SHP77 (cell line): ENCODE measurements around the gene GINS1.

Source experiments
- DNase-seq, 2 experiments: peaks; one replicate each; lab custom pipeline; 2025; lab: John Stamatoyannopoulos, UW

The GINS1 gene

DNA sequence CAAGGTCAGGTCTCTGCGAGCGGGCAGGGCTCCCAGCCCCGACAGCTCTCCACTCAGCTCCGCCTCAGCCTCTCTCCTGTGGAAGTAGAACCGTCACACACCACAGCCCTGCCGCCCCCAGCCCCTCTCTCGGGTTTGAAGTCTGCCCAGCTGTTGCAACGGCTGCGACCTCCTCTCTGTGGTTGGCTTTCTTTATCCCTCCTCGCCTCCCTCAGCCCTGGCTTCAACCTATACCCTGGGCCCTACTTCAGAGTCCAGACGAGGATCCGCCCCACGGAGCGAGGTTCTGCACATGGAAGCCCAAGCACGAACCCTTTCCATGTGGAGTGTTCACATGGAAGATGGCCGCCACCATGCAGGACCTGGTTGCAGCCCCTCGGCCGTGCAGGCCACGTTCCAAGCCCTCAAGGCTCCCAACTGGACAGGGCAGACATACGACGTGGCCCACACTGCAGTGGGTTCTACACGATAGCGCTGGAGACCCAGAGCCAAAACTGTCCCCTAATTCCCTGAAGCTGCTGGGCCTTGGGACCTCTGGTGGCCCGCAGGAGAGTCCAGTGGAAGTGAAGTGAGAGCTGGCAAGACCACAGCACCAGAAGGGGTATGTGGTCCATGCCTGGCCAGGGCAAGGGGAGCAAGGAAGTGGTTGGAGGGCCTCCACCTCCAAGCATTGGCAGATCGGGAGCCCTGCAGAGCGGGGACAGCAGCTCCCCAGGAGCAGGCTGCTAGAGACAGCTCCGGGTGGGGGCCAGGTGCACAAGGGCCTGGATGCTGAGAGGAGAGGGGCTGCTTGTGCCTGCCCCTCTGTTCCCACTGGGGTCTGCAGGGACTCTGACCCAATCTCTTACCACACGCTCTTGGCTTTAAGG is 69.8 kb downstream of the GINS1 start:
- no peak for DNase-seq

DNA sequence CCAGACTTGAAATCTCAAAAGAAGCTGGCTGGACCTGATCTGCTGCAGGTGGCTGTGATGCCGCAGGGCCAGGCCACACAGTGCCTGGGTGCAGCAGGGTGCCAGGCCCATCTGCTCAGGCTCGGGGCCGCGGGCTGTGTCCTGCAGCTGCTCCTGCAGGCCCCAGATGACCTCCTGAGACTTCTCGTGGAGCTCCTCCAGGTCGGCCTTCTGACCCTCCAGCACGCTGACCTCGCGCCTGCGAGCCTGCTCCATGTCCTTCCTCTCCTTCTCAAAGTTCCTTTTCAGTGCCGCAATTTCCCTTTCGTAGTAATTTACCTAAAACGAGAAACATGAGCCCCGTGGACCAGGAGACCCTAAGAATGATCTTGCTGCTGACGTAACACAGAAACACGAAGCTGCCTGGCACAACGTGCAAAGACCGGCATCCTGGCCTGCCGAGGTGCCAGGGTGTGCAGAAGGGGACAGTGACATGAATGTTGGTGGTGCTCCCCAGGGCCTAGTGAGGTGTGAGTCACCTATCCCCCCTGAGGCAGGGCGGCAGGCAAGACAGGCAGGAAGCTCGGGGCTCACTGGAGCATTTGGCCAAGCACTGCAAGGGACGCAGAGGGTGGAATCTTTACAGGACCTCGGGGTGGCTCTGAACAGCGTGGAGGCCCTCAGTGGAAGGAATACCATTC is 71.6 kb downstream of the GINS1 start:
- no peak for DNase-seq

DNA sequence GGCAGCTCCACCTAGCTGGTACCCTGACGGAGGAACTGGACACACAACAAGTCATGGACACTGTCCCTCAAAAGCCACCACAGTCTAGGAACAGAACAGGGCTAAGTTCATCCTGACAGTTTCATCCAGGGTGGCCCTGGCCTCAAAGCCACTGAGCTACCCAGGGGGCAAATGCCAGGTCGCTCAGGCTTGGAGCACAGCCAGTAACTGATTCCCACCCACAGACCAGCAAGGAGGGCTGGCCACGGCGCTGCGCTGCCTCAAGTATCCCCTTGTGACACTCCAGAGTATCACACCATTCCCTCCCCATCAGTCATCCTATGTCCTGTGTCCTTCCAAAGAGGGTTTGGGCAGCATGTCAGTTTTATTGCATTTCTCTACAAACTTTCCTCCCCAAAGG is 72.2 kb downstream of the GINS1 start:
- DNase-seq = no peak

DNA sequence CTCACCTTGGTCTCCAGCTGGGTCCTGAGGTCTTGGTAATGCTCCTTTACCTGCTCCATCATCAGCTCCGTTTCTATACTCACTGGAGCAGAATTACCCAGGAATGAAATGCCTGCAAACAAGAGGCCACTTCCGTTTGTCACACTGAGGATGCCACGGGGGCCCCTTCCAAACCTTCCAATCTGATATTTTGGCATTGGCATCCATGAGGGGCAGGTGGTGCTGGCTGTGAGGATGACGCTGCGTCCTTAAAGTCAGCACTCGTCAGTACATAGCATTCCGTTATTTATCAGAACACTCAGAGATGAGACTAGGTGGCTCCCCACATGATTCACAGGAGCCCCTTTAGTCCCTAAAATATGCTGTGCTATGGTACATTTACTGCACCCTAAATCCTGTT is 72.7 kb downstream of the GINS1 start:
- DNase-seq = no peak

DNA sequence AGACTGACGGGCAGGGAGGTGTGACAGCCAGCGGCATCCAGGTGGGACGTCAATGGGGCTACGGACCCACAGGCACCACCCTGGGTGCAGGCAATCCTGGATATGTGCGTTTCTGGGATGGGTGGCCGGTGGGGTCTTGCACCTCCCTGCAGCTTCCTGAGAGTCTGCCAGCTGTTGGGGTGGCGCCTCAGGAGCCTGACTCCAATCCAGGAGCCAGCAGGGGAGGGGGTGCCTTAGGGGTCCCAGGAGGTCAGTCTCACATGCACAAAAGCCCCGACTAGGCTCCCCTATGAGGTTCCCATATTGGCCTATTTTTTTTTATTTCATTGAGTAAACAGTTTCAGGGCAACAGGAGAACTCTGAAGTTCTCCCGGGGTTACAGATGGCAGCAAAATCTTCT is 73.3 kb downstream of the GINS1 start:
- DNase-seq = no peak

DNA sequence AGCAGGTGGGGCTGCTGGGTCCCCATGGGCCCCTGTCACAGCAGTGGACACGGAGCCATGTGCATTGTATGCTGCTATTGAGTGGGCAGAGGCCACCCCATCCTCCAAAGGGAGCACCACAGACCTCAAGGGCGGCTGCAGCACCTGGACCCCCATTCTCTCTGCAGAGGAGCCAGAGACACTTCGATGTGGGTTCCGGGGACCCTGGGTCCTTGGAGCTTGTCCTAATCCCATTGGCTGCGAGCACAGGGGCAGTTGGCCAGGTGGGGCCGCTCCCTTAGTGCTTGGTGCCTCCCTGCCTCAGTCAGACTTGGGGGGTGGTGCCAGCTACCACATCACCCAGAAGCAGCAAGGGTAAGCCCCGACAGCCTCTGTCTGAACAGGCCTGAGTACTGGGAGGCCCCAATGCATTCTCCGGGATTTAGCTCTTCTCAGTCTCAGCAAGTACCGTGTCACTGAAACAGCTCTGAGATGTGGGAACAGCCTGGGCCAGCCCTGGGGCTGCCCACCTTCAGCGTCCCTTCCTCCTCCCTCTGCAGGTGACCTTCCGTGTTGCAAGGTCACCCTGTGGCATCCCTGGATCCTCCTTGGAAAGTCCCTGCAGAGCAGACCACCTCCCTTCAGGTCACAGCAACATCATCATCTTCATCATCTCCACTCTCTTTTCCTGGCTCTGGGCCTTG is 73.9 kb downstream of the GINS1 start:
- DNase-seq = no peak

DNA sequence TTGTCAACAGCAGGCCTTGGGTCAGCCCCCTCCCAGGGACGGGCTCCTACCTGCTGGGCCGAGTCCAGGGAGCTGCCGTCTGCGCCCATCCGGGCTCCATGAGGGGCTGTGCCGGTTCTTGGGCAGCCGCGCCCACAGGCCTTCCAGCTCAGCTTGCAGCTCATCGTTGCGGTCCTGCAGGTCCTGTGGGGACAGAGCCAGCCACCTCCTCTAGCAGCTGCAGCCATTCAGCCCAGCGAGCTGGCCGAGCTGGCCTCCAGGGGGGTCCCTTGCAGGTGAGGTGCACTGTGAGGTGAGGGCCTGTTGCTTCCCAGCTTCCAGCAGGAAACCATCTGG is 74.4 kb downstream of the GINS1 start:
- no peak for DNase-seq

DNA sequence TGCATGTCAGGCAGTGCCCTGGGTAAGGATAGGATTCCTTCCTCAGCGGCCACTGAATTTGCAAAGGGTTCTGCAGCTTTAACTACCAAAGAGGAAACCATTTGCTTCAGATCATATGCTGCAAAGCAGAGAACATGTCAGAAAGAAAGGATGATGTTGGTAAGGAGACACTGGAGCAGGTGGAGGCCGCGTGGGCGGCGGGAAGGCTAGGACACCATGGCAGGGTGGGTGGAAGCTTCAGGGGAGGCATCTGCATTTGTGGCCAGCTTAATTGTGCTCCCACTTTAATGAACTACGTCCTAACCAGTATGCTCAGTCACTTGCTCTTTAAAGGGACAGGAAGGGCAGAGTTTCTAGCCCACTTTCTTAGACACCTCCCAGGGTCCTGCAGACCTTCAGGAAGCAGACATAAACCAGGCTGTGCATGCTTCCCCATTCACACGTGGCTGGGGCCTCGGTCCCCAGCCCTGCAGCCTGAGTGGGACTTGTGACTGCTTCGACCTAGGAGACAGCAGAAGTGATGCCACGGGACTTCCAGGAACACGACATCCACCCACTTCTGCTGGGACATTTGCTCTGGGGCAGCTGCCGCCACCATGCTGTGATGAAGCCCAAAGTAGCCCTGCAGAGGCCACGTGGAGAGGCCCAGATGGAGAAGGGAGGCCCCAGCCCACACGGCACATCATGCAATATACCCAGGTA is 76.1 kb downstream of the GINS1 start:
- DNase-seq = no peak

DNA sequence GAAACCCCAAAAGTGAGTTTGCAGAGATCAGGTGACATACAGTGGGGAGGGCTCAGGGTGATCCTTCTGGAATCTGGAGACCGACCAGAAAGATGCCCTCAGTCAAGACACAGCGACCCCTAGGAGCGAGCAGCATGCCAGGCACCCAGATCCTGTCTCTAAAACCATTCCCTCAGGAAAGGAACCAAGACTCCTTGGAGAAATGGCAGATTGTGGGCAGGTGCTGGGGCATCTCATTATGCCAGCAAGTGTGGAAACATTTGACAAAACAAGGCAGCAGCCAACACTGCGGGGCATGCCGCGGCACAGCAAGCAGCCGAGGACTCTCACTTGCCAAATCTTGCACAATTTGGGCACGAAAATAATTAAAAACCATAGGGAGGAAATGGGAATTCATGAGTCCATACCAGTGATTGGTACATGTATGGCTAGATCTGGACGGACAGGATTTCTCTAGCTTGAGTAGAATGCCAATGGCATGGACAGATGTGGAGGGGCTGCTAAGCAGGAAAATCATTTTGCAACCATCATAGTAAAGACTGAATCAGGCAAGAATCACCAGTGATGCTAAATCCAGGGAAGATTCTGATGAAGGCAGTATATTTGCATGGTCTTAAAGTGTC is 76.9 kb downstream of the GINS1 start:
- DNase-seq = no peak

DNA sequence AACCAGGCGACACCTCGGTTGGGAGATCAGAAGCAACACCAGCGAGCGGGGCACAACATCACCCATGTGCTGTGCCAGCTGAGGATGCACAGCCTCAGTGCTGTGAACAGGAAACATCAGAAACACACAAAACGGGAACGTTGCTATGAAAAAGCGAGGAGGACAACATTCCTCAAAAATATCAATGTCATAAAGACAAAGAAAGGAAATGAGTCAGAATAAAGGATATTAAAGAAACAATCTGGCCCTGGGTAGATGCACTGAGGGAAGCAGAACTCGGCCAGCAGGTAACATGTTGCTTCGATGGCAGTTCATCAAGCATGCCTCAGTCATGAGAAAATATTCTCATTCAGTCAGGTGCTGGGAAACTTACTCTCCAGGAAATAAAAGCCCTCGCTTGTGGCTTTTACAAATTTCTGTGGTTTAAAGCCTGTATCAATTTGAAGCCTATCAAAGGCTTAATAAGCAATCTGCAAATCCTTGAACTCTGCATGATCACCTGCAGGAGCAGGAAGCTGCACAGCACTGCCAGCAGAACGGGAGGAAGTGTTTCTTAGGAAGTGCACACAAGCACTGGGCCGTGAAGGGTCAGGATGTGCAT is 77.5 kb downstream of the GINS1 start:
- DNase-seq = no peak

DNA sequence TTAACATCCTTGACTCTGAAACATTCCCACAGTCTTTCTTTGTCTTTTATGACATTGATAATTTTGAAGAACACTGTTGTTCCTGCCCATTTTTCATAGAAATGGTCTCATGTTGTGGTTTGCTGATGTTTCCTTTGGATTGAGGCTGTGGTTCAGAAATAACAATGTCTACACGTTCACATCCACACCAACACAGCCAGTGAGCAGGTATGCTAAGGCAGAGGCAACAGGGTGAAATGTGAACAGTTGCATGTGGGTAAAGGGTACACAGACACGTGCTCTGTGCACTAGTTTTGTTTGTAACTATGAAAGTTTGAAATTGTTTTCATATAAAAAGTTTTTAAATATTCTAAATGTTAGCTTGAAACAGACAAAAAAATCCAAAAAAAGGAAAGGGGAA is 78.4 kb downstream of the GINS1 start:
- DNase-seq = no peak

DNA sequence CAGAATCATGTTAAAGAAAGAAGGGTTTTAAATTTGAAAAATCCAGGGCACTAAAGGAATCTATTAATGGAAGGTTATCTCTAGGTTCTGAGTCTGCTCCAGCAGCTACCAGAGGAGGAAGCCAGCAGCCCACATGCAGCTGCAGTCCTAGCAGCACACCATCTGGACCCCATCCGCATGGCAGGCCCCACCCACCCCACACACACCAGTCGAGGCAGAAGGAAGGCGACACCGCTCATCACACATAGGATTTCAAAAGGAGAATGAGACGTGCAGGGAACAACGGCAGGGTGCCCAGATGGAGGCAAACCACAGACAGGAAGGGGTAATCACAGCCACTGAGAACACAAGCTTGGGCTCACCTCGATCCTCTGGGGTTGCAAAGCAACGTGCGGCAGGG is 78.9 kb downstream of the GINS1 start:
- no peak for DNase-seq

DNA sequence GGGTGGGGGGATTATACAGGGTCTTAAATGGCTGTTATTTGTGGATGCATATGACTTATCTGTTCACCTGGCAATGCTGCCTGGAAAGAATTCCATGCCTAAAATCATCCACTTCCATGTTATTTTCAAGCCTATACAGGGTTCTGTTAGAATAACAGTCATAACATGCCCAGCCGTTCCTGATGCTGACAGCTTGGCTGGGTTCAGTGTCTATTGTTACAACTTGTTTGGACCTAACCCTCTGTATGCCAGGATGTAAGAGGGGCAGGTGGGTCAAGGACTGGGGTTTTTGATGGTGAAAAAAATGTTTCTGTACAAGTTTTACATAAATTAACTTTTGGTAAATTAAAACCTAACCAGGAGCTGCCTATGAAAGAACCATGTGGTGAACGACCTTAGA is 79.8 kb downstream of the GINS1 start:
- no peak for DNase-seq

DNA sequence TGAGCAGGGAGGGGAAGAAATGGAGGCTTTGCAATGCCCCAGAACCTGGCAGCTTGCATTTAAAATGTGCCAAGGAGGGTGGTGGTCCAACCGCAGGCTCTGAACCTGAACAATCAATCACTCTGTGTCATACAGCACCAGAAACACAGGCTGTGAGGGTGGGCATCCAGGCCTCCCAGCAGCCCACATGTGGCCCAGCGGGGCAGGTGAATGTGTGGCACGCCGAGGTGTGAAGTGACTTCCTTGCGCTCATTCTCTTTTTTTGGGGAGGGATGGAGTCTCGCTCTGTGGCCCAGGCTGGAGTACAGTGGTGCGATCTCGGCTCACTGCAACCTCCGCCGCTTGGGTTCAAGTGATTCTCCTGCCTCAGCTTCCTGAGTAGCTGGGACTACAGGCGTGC is 80.5 kb downstream of the GINS1 start:
- no peak for DNase-seq

DNA sequence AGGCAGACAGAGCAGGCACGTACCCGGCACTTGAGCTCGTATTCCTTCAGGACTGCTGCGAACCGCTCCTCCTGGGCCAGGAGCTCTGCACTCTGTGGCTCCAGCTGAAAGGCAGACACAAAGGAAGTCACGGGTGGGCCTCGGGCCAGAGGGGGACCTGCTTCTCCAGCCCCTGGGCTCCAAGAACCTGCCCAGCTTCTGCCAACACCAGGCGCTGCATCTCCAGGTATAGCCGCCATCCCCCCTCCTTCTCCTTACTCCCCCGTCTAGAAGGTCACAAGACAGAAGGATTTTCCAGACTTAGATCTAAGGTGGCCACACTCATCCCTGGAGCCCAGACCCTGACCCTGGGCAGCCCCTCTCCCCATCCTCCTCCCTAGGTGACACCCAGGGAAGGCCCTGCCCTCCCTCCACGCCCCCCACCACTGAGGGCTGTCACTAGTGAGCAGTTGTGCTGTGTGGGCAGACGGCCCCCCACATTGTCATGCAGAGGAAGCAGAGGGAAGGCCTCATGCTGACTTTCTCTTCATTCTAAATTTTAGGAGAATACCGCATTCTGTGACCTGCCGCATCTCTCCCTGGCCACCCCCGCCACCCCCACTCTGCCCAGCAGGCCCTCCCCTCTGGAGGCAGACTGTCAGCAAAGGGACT is 81.9 kb downstream of the GINS1 start:
- no peak for DNase-seq

DNA sequence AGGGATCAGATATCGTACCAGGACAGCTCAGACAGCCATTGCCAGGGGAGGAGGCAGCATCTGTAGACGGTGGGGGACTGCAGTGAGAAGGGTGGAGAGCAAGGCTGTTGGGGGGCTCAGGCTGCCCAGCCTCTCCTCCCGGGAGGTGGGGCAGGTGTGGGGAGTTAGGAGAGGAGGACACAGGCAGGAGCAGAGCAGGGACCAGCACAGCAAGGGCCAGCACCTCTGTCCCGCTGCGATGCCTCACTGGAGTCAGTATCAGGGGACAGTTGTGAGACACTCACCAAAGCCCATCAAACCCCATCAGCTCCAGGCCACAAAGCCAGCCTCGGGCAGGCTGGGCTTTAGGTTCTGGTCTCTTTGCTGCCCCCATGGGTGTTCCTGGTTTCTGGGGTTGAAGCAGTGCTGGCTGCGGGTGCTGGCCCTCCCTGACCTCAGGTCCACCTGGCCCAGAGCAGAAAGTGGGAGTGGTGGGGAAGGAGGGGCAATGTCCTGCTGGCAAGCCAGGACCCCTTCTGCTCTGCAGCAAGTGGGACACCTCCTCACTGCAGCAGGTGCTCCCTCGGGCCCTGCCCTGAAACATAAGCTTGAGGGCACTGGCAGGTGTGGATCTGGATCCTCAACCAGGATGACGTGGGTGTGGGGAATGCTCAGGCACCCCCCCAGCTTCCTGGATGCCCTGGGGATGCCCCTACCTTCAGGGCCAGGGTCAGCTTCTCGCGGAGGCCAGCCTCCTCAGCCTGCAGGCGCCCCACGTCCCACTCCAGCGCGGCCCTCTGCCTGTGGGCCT is 83.4 kb downstream of the GINS1 start:
- no peak for DNase-seq

DNA sequence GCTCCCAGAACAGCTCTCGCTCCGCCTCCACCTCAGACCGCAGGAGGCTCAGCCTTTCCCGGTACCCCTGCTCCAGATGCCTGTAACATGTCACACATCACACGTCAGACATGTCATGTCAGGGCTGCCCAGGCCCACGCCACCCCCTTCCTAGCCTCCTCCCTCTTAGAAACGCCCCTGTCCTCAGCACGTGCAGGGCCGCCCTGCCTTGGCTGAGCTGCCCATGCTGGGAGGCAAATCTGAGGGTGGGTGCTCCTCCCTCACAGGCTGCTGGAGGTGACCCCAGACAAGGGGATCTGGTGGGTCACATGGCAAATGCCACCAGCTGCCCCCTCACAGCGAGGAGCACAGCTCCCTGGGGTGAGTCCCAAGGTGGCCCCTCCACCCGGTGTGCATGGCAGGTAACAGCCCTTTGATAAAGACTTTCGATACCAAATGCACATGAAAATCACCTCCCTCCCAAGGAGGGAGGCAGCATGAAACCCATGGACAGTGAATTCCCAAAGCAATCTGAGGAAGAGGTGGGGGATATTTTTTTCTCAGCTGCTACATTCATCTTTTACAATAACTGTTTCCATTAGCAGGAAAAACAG is 84.1 kb downstream of the GINS1 start:
- no peak for DNase-seq

DNA sequence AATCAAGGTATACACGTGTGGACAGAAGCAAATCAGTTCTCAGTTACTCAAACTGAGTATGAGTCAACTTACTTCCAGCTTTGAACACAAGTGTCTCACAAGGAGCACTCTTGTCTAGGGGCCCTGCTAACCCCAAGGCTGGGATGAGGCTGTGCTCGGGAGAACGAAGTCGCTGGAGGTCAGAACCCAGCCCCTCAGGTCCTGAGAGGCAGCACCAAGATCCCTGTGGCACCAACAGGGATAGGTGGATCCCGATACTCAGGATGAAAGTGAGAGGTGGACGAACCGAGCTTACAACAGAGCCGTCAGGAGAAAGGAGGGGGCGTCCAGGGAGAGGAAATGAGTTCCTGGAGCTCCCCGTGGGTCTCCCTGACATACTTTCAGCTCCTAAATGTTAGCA is 85.7 kb downstream of the GINS1 start:
- no peak for DNase-seq

DNA sequence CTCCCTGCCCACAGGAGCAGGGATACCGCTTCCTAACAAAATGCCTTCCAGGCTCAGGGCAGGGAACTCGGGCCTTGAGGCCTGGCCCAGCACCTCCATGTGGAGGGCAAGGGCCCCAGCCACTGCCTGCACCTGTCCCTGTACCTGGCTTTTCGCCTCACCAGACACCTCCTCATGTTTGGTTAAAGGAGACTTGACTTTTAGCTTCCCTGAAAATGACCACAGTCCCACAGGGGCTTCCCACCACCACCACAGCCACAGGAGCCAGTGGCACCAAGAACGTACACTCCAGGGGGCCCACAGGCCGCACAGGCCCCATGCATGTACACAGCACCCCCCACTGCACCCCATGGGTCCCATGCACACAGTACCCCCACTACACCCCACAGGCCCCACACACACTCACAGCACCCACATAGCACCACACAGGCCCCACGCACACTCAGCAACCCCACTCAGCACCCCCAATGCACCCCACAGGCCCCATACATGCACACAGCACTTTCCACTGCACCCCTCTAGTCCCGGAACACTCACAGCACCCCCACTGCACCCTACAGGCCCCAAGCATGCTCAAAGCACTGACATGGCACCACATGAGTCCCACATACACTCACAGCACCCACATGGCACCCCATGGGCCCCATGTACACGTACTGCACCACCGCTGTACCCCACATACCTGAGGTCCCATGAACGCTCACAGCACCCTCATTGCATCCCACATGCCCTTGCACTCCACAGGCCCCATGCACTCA is 86.5 kb downstream of the GINS1 start:
- no peak for DNase-seq
